HL-60 (cell line): ENCODE results near the gene XPOT.

ENCODE experiments used
- DNase-seq, 2 experiments: peaks; one replicate each; pipeline ENCODE4 v3.0.0-alpha.2; 2010 to 2020; ENCODE audit warnings: low read depth in 1 of 2, low spot score in 1 of 2
- H3K27ac ChIP-seq: fragments of 250-450 bp; sonication (Bioruptor Pico); replicated peaks from 2 replicates; pipeline ENCODE4 v1.5.1; 2020; ENCODE audit warnings: mild to moderate bottlenecking, moderate library complexity
- H3K27me3 ChIP-seq: fragments of 250-450 bp; sonication (Bioruptor Pico); 2 replicates; pipeline ENCODE4 v1.5.1; 2021; ENCODE audit warnings: mild to moderate bottlenecking, moderate library complexity; ENCODE audit not compliant: insufficient read depth, poor library complexity, severe bottlenecking
- H3K4me3 ChIP-seq: replicated peaks from 2 replicates; pipeline ENCODE4 v1.5.1; 2011; ENCODE audit warnings: mild to moderate bottlenecking, control low read depth, low read length; ENCODE audit not compliant: insufficient read depth
- CTCF ChIP-seq: IDR thresholded peaks from one replicate; pipeline ENCODE4 v1.5.1; 2011; ENCODE audit warnings: low read length, control low read depth, inconsistent platforms; ENCODE audit not compliant: insufficient read depth
- GABPA ChIP-seq: IDR thresholded peaks from 2 replicates; pipeline ENCODE4 v1.6.1; 2012; ENCODE audit warnings: low read depth
- POLR2AphosphoS5 ChIP-seq: IDR thresholded peaks from 2 replicates; pipeline ENCODE4 v1.6.1; 2012; ENCODE audit warnings: low read depth
- SPI1 ChIP-seq: IDR thresholded peaks from 2 replicates; pipeline ENCODE4 v1.6.1; 2012; ENCODE audit warnings: low read depth, mild to moderate bottlenecking, borderline replicate concordance
- TF ChIP-seq, protein P1 (sequence below): IDR thresholded peaks from 2 replicates; pipeline ENCODE4 v1.6.1; 2012; ENCODE audit warnings: low read depth; ENCODE audit not compliant: insufficient replicate concordance

Gene XPOT

DNA sequence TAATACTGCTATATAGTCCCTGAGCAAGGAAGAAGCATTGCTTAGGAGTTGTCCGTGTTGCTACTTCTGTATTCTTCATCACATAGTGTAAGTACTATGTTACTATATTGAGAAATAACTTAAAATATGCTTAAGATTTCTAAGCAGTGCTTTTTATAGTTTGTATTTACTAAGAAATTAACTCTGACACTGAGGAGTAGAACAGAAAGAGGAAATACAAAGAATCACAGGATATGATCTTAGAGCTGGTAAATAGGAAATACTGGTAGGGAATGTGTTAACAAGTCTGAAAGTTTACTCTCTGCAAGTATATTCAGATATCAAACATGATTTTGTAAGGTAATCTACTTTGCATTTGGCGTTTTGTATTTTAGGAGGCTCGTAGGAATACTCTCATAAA, 15.5 kb downstream of the XPOT start:
- H3K4me3 ChIP-seq: no peak overlapping the region
- H3K27ac ChIP-seq: no peak overlapping the region
- no peak for DNase-seq
- TF ChIP-seq CTCF (no peak), SPI1 (no peak), POLR2AphosphoS5 (no peak)
- TF ChIP-seq, protein P1, sequence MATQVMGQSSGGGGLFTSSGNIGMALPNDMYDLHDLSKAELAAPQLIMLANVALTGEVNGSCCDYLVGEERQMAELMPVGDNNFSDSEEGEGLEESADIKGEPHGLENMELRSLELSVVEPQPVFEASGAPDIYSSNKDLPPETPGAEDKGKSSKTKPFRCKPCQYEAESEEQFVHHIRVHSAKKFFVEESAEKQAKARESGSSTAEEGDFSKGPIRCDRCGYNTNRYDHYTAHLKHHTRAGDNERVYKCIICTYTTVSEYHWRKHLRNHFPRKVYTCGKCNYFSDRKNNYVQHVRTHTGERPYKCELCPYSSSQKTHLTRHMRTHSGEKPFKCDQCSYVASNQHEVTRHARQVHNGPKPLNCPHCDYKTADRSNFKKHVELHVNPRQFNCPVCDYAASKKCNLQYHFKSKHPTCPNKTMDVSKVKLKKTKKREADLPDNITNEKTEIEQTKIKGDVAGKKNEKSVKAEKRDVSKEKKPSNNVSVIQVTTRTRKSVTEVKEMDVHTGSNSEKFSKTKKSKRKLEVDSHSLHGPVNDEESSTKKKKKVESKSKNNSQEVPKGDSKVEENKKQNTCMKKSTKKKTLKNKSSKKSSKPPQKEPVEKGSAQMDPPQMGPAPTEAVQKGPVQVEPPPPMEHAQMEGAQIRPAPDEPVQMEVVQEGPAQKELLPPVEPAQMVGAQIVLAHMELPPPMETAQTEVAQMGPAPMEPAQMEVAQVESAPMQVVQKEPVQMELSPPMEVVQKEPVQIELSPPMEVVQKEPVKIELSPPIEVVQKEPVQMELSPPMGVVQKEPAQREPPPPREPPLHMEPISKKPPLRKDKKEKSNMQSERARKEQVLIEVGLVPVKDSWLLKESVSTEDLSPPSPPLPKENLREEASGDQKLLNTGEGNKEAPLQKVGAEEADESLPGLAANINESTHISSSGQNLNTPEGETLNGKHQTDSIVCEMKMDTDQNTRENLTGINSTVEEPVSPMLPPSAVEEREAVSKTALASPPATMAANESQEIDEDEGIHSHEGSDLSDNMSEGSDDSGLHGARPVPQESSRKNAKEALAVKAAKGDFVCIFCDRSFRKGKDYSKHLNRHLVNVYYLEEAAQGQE: no peak
- H3K27me3 ChIP-seq: no peaks in the 10 kb centered on the region

- Histone ChIP-seq H3K27me3 (no peaks in the 10 kb centered on the region), H3K27ac (no peak overlapping the region), H3K4me3 (no peak overlapping the region)
- no peak for DNase-seq
- TF ChIP-seq, protein P1: no peak
- TF ChIP-seq GABPA (no peak), POLR2AphosphoS5 (no peak), CTCF (no peak), SPI1 (no peak)
Observed at GRCh38 chr12:64427988-64428387, 23.8 kb downstream of the XPOT start.

GRCh38 chr12:64428956-64429355, 24.8 kb downstream of the XPOT start:
- TF ChIP-seq, protein P1: no peak
- TF ChIP-seq SPI1 (no peak), POLR2AphosphoS5 (no peak), CTCF (no peak), GABPA (no peak)
- Histone ChIP-seq H3K27ac (no peak overlapping the region), H3K4me3 (no peak overlapping the region), H3K27me3 (no peaks in the 10 kb centered on the region)
- no peak for DNase-seq
